Hepatocyte (in vitro differentiated cells): ENCODE data around the gene ZNF581. TPM values are rescaled to one million over a fixed set of nuclear protein-coding genes. Genes with fewer than 3 reads are reported as not detected.

Source experiments
- polyA plus RNA-seq: library from polyadenylated mRNA; unstranded; fragments of >200 nt; fragmentation: Nextera tagmentation; extraction: Ambion mirVana; gene quantifications from 2 replicates; pipeline ENCODE4 v1.2.1, GENCODE V29; 2016
- total RNA-seq: library from RNA; depleted of rRNA; stranded (reverse); fragments of >200 nt; gene quantifications from 2 replicates; pipeline ENCODE4 v1.2.3, GENCODE V29; 2014

The ZNF581 gene
- total and polyA plus RNA-seq, 2 experiments from 2014 or later, result 12.2 to 22.5 TPM

Other genes with a start within 250 kb of the ZNF581 start
- gene UBE2S, start 235.9 kb upstream of the ZNF581 start, total RNA-seq, result 18.5 and 20.4 TPM in 2 replicates
- gene UBE2S, start 235.9 kb upstream of the ZNF581 start, polyA plus RNA-seq, result 105 and 116 TPM in 2 replicates
- not detected in 2 replicates for gene SHISA7, start 200.3 kb upstream of the ZNF581 start, total RNA-seq
- gene SHISA7, start 200.3 kb upstream of the ZNF581 start, polyA plus RNA-seq, result not detected in 2 replicates
- 79.3 and 90.4 TPM in 2 replicates for gene ISOC2, start 182.0 kb upstream of the ZNF581 start, total RNA-seq
- gene ISOC2, start 182.0 kb upstream of the ZNF581 start, polyA plus RNA-seq, result 64.2 and 72.2 TPM in 2 replicates
- not detected in 2 replicates for gene C19orf85, start 178.9 kb upstream of the ZNF581 start, total RNA-seq
- gene C19orf85, start 178.9 kb upstream of the ZNF581 start, polyA plus RNA-seq, result not detected in 2 replicates
- gene ZNF628, start 167.0 kb upstream of the ZNF581 start, total RNA-seq, result 2.2 and 4.7 TPM in 2 replicates
- gene ZNF628, start 167.0 kb upstream of the ZNF581 start, polyA plus RNA-seq, result 1.0 and 1.2 TPM in 2 replicates
- 14.0 and 22.3 TPM in 2 replicates for gene NAT14, start 158.5 kb upstream of the ZNF581 start, total RNA-seq
- gene NAT14, start 158.5 kb upstream of the ZNF581 start, polyA plus RNA-seq, result 40.3 and 43.6 TPM in 2 replicates
- gene SSC5D, start 155.2 kb upstream of the ZNF581 start, total RNA-seq, result 0.04 and 0.80 TPM in 2 replicates
- gene SSC5D, start 155.2 kb upstream of the ZNF581 start, polyA plus RNA-seq, result 3.2 and 5.1 TPM in 2 replicates
- gene SBK2, start 106.5 kb upstream of the ZNF581 start, total RNA-seq, result 0.28 and 0.30 TPM in 2 replicates
- 0.33 and 0.51 TPM in 2 replicates for gene SBK2, start 106.5 kb upstream of the ZNF581 start, polyA plus RNA-seq
- gene SBK3, start 98.1 kb upstream of the ZNF581 start, total RNA-seq, result 0.57 TPM in 1 of 2 replicates, not detected in the other
- 0.92 TPM in 1 of 2 replicates, not detected in the other for gene SBK3, start 98.1 kb upstream of the ZNF581 start, polyA plus RNA-seq
- gene ZNF579, start 62.8 kb upstream of the ZNF581 start, total RNA-seq, result 4.1 and 5.1 TPM in 2 replicates
- 14.8 and 21.7 TPM in 2 replicates for gene ZNF579, start 62.8 kb upstream of the ZNF581 start, polyA plus RNA-seq
- 3.8 and 5.6 TPM in 2 replicates for gene FIZ1, start 44.1 kb upstream of the ZNF581 start, total RNA-seq
- 14.0 and 16.4 TPM in 2 replicates for gene FIZ1, start 44.1 kb upstream of the ZNF581 start, polyA plus RNA-seq
- gene ZNF524, start 43.4 kb upstream of the ZNF581 start, total RNA-seq, result 8.4 and 12.4 TPM in 2 replicates
- gene ZNF524, start 43.4 kb upstream of the ZNF581 start, polyA plus RNA-seq, result 18.5 and 19.5 TPM in 2 replicates
- 3.0 and 3.1 TPM in 2 replicates for gene ZNF865, start 38.0 kb upstream of the ZNF581 start, total RNA-seq
- 1.7 and 2.2 TPM in 2 replicates for gene ZNF865, start 38.0 kb upstream of the ZNF581 start, polyA plus RNA-seq
- 6.7 and 7.2 TPM in 2 replicates for gene ZNF784, start 19.1 kb upstream of the ZNF581 start, total RNA-seq
- gene ZNF784, start 19.1 kb upstream of the ZNF581 start, polyA plus RNA-seq, result 5.5 and 10.0 TPM in 2 replicates
- 6.1 and 10.1 TPM in 2 replicates for gene ZNF580, start 2.6 kb upstream of the ZNF581 start, total RNA-seq
- gene ZNF580, start 2.6 kb upstream of the ZNF581 start, polyA plus RNA-seq, result 53.8 and 71.5 TPM in 2 replicates
- 13.0 and 18.3 TPM in 2 replicates for gene CCDC106, start 4.6 kb downstream of the ZNF581 start, total RNA-seq
- 30.5 and 31.7 TPM in 2 replicates for gene CCDC106, start 4.6 kb downstream of the ZNF581 start, polyA plus RNA-seq
- 94.6 and 99.6 TPM in 2 replicates for gene U2AF2, start 11.4 kb downstream of the ZNF581 start, total RNA-seq
- gene U2AF2, start 11.4 kb downstream of the ZNF581 start, polyA plus RNA-seq, result 16.1 and 18.0 TPM in 2 replicates
- 40.2 and 74.8 TPM in 2 replicates for gene EPN1, start 31.6 kb downstream of the ZNF581 start, total RNA-seq
- gene EPN1, start 31.6 kb downstream of the ZNF581 start, polyA plus RNA-seq, result 154 and 165 TPM in 2 replicates
- gene NLRP9, start 94.8 kb downstream of the ZNF581 start, total RNA-seq, result not detected in 2 replicates
- gene NLRP9, start 94.8 kb downstream of the ZNF581 start, polyA plus RNA-seq, result not detected in 2 replicates
- gene RFPL4A, start 115.4 kb downstream of the ZNF581 start, total RNA-seq, result not detected in 2 replicates
- not detected in 2 replicates for gene RFPL4A, start 115.4 kb downstream of the ZNF581 start, polyA plus RNA-seq
- not detected in 2 replicates for gene RFPL4AL1, start 125.5 kb downstream of the ZNF581 start, total RNA-seq
- gene RFPL4AL1, start 125.5 kb downstream of the ZNF581 start, polyA plus RNA-seq, result not detected in 2 replicates
- not detected in 2 replicates for gene NLRP11, start 188.3 kb downstream of the ZNF581 start, total RNA-seq
- not detected in 2 replicates for gene NLRP11, start 188.3 kb downstream of the ZNF581 start, polyA plus RNA-seq
- gene NLRP4, start 192.9 kb downstream of the ZNF581 start, total RNA-seq, result not detected in 2 replicates
- gene NLRP4, start 192.9 kb downstream of the ZNF581 start, polyA plus RNA-seq, result not detected in 2 replicates